IPS DF 4.7 (cell line): ENCODE measurements around the gene PRKG1.

Source experiments
- DNase-seq: peaks from one replicate; pipeline ENCODE4 v3.0.0-alpha.2; 2013; ENCODE audit warnings: low spot score; ENCODE audit errors: extremely low read depth

The PRKG1 gene

DNA sequence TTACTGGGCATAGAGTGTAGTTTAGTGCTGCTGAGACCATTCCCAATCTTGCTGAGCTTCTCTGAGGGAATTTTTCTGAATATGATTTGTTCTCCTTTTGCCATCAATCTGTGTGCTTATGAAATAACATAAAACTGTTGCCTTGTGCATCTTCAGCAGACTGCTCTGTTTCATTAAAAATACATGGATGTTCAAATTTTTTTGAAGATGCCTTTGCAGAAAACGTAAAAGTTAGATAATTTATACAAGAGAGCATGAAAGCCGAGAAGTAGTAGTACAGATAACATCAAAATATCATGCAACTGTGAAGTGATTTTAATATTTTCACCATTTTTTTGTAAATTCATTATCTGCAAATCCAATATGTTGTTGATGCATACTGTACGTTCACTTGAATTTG, 799.8 kb downstream of the PRKG1 start:
- no peak for DNase-seq

DNA sequence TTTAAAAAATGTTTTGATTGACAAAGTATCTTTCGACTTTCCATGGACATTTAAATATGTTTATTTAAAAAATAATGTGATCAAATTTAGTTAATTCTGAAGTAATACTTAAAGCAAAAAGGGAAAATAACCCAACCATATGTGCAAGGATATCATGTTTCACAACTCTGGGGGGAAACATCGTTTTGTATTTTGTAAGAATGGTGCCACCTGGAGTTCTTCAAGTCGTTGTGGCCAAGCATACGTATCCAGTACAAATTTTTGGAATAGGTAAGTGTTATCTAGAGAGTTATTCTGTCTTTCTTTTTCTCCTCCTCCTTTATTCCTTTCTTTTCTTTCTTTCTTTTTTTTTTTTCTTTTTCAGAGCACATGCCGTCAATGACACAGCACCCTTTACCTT, 801.3 kb downstream of the PRKG1 start:
- no peak for DNase-seq

DNA sequence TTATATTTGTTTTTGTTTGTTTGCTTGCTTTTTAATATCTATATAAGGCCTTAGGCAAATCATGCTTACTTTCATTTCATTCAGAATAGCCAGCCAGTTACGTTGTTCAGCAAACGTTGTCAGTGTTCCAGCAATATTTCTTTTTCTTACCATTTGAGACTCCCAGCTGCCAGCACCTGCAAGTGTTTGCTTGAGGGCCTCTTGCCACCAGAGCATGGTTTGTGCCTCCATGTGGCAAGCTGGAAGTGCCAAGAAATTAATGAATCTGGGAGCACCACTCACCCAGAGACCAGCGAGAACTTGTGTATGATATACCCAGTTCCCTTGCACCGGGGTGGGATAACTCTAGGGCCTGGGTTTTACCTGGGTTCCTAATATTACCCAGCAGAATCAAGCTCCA, 802.2 kb downstream of the PRKG1 start:
- no peak for DNase-seq

DNA sequence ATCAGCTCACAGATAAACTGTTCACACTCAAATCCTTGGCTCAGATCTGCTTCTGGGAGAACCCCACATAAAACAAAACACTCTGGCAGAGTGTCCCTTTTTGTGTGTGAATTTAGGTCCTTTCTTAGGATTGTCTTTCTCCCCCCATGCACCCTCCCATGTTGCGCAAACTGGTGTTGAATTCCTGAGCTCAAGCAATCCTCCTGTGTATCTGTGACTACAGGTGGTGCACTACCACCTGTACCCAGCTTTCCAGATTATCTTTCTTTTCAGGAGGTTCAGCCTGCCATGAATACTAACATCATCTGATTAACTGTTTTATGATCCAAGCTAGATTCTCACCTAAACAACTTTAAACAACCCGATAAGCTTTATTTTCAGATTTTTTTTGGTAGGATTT, 802.7 kb downstream of the PRKG1 start:
- DNase-seq, result no peak

DNA sequence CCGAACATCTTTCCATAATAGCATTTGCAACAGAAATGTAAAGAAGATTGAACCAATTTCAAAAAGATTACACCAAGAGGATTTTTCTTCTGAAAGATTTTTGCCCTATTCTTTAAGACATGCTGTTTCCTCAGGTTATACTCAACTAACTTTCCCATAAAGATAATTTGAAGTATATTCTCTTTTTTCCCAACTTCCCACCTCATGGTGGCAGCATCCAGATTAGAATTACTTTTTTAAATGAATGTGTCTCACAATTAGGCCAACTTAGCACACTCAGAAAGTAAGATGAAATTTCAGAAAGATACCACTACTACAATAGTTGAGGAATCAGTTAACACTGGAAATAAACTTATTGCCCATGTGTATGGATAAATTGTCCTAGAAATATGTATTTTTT, 803.3 kb downstream of the PRKG1 start:
- DNase-seq, result no peak

DNA sequence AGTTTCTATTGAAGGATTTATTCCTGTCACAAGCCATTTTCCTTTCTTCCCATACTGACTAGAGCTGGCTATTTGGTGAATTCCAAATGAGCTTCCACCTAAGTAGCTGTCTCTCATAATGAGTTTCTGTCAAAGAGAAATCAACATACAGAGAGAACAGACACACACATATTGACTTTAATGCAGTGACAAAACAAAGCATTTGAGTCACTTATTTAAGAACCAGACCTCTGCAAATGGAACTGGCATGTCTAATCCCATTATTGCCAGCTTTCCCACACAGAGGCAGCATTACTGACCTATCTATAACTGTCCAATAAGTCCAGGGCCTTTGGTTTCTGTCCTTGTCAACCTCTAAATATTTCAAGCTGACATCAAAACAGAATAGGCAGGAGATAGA, 804.4 kb downstream of the PRKG1 start:
- no peak for DNase-seq

DNA sequence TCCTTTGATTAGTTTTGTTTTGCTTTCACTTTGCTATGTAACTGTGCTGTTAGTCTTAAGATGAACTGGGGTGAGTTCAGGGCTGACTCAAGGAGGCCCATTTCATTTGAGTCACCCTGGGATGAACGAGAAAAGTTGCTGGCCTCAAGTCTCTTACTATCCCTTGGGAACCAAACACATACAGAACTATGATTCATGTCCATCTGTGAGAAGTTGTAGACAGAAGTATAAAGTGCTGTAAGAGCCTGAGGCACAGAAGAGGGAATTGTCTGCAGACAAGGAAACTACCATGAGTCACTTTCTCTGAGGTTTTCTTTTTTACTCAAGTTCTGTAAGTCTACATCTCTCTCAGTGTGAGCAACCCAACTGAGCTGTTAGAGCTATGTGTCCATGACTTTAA, 805.0 kb downstream of the PRKG1 start:
- DNase-seq, result no peak

DNA sequence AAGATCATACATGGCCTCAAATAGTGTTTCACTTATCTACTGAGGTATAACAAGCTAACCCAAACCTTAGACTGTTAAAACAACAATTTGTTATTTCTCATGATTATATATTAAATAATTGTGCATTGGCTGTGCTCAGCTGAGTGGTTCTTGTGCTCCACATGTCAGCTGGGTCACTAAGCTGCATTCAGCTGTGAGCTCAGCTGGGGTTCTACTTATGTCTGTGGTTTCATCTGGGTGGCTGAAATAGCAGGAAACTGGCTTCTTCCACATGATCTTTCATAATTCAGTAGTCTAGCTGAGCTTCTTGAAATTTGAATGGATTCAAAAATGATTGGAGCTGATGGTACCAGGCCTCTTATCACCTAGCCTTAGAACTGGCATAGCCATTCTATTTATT, 806.9 kb downstream of the PRKG1 start:
- DNase-seq, result no peak

DNA sequence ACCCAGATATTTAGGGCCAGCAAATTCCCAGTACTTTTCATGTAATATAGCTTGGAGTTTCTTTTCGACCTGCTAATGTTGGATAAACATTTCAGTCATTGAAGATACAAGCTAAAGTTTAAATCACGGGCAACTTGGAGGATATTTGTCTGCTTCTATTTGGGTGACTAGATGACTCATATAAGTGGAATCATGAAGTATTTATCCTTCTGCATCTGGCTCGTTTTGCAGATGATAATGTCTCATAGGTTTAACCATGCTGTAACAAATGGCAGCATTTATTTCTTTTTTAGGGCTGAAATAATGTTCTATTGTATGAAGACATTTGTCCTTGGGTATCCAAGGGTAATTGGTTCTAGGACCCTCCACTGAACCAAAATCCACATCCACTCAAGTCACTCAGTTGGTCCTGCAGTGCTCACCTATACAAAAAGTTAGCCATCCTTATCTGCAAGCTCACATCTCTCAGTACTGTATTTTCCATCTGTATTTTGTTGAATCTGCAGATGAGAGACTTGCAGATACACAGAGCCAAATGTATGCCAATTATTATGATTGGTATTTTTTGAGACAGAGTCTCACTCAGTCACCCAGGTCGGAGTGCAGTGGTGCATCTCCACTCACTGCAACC, 812.3 kb downstream of the PRKG1 start:
- DNase-seq, result no peak

DNA sequence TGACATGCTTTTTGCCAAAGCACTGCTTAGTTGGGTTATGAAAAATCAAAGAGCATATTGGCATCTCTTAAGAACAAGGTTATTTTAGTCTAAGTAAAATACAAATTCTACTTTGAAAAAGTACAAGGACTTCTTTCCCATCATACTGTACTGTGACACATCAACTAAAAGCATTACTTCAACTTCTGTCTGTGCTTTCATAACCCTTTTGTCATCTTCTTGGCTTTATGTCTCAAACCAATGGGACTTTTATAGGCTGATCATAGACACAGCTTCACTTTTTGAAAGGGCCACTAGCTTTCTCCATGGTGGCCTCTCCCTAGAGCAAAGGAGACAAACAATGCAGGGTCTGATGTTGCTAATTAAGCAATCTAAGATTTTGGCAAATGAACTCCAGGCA, 814.0 kb downstream of the PRKG1 start:
- DNase-seq, result no peak

DNA sequence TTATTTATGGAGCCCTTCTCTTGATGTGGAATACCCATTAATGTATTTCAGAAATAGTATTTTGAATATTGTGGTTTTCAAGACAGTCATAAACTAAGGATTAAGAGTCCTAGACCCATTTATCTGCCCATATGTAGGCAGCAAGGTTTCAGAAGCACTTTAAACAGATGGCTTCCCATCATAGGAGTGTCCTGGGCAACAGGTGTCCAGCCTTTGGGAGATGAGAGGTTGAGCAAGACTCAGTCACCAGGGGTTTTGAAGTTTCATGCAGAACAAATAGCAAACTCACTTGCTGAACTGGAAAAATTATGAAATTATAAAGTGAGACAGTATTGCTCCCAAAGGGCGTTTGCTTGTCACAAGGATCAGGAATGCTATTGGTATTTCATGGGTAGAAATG, 818.0 kb downstream of the PRKG1 start:
- DNase-seq, result no peak

DNA sequence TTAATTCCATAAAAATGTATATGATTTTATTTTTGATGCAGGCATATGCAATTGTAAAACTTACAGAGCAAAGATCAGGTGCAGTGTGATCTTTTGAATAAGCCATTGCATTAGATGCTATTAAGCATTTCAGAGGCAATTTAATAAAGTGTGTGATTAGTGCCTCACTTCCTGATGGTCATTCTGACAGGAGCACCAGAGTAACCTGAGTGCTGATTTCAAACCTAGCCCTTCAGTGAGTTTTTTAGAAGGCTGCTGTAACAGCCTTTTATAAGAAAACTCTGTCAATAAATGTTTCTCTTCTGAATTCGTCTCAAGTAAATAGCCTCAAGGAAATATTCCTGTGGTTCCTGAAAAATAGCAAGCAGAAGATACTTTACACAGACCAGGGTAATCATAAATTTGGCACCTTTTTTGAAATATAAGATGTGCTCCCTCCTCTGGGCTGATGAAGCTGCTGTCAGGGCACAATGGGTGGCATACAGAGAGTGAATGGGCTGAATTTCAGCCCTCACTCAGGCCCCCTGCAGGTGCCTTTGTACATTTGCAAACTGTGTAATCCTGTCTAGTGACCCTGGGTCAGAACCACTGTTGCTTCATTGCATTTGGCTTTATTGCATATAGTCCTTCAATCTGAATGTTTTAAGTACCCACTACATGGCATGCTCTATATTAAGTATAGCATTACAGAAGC, 818.8 kb downstream of the PRKG1 start:
- no peak for DNase-seq

DNA sequence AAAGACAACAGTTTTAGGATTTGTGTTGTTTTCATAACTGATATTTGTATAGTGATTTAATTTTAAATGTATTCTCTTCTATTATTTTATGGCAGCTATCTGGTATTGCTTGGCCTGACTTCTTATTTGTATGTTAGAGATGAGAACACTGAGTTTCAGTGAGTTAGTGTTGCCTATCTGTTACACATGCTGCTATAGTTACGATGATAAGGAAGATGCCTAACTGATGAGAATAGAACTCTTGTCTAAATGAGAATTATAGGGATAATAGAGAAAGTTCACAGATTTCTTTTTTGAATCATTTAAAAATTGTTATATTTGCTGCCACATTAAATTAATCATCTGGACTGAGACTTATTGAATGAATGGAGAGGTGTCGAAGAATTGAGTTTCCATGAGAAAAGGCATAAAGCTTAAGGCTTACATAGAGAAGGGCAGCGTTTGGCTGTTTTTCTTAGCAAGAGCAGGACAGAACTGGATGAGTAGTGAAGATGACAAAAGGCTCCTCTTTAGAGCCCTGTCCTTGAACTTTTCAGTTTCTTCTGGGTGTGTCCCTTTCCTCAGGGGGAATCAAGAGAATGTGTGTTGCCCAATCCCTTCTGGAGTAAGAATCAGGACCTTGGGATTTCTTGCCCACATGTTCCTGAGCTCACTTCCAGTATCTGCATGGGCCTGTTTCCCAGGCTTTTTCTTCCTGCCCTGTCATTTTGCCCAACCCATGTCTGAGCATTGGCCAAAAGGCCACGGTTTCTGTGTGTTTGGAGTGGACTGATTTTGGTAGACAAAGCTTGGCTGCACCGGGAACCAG, 820.7 kb downstream of the PRKG1 start:
- DNase-seq, result no peak

DNA sequence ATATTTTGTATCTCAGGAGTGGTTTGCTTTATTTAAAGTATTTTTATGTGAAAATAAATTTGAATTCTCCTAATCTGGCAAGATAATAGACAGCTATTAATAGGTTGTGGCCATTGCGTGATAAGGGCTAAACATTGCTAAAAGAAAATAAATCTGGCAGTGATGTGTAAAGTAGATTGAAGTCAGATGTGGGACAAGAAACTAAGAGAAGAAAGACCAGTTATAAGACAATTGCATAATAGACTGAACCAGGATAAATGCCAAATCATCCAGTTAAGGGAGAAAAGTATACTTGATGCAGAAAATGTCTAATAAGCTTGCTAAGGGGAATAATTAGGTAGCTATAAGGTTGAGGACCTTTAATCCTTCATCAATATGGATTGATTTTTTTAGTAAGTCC, 822.6 kb downstream of the PRKG1 start:
- no peak for DNase-seq

DNA sequence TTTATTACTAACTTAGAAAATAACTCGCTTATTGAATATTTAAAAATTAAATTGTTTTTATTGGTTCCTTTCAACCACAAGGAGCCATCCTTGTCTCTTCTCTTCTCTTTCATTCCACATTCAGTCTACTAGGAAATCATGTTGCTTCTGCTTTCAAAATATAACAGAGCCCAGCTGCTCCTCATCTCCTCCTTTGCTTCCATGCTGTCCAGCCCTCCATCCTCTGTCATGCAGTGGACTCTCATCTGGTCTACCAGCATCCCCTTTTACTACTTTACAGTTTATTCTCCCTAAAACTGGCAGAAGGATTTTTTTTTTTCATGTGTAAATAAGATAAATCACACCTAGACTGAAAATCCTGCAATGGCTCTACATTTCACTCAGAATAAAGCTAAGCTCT, 823.3 kb downstream of the PRKG1 start:
- DNase-seq, result no peak

DNA sequence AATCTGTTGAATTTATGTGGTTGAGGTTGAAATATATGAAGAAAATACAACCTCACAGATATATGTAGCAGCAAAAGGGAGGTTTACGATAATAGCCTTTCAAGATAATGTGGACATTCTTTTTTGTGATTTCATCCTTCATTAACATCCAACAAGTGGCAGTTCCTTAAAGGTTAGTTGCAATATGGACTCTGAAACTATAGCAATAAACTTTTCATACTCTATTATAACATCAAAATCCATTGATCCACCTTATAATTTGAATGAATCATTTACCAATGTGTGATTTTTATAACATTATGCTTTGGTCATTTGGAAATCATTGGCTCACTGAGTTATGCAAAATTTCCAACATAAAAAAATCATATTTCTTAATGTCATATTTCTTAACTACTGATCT, 825.9 kb downstream of the PRKG1 start:
- no peak for DNase-seq

DNA sequence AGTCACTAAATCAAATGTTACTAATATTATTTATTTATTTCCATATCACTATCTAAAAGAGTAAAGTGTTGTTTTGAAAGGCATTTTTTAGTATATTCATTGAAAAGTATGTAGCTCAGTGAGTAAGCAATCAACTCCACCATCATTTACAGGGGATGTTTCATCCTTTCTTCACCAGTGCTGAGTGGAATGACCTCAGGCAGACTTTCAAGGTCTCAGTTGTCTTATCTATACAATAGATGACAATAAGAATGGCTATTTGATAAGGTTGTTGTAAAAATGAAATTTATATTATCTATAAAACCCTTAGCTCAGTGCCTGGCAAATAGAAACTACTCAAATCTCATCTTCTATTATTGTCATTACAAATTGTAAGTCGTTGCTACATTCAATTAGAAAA, 829.4 kb downstream of the PRKG1 start:
- no peak for DNase-seq

DNA sequence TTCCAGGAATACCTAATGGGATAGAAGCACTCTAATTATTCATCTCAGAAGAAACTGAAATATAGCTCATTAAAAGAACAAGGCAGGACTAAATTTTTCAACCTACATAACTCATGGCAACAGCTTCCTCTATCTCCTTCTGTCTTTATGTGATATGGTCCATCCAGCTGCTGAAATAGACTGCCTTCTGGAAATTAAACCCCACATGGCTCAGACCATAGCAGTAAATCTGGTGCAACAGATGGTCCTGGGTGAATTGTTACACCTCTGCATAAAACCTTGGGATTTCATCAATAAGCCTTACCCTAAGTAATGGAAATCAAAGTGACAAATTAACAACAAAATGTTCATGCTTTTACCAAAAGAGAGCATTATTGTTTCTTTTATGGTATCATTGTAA, 830.7 kb downstream of the PRKG1 start:
- DNase-seq, result no peak

DNA sequence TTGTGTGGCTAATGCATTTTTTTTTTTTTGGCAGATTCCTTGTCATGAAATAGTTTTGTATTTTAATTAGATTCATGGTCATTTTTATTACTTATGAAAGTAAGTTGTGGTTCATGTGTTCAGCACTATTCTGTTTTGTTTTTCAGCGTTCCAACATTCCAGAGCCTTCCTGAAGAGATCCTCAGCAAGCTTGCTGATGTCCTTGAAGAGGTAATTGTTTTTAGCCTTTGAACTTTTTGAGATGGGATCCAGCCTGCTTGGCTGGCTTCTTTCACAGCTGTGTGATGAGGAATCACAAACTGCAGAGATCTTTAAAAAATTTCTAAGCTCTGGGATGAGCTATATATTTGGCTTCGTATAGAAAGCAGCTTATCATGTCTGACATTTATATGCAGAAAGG, 833.1 kb downstream of the PRKG1 start:
- no peak for DNase-seq

DNA sequence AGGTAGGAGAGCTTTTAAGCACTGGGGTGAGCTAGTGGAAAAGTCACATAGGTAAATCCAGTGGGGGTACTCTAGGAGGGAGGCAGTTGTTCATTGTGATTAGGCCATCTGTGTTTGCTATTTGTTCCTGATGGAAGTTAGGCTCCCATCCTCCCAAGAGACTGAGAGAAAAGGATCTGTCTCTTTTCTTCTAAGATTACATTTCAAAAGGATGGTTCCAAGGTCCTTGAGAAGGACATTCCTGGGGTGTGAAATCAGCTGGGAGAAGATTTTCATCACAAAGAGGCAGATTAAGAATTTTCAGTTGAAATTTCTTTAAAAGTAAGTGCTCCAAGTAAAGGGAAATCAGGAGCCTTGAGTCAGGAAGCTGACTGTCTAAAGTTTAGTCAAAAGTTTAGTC, 835.9 kb downstream of the PRKG1 start:
- peak; percentile 93 for DNase-seq

DNA sequence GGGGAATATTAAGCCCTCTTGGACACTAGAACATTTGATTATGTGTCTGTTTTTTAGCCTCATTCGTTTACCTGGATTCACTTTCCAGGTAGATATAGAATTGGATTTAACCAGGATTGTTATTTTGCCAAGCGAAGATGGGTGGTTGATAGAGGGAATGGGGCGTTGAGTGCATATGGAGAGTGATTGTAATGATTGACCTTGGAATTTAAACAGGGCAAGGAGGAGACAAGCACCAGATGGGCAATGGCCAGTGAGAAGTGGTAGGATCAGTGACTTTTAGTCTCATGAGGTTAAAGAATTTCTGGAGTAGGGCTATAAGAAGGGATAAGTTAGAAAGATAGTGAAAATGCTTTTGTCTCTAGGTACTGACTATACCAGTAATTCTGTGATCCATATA, 836.3 kb downstream of the PRKG1 start:
- DNase-seq, result no peak

DNA sequence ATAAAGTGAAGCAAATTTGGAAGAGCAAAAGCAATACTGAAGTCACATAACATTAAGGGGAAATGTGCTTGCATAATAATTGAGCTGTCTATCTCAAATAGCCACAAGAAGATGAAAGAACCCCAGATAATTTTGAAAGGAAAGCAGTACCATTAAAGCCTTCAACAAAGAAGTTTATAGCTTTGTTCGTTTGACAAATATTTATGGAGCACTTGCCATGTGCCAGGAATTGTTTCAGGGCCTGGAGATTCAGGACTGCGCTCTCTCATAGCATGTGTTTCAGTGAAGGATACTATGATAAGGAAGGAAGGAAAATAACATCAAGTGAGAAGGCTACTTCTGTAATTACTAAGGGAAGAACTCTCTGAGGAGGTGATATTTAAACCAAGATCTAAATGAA, 837.4 kb downstream of the PRKG1 start:
- no peak for DNase-seq

DNA sequence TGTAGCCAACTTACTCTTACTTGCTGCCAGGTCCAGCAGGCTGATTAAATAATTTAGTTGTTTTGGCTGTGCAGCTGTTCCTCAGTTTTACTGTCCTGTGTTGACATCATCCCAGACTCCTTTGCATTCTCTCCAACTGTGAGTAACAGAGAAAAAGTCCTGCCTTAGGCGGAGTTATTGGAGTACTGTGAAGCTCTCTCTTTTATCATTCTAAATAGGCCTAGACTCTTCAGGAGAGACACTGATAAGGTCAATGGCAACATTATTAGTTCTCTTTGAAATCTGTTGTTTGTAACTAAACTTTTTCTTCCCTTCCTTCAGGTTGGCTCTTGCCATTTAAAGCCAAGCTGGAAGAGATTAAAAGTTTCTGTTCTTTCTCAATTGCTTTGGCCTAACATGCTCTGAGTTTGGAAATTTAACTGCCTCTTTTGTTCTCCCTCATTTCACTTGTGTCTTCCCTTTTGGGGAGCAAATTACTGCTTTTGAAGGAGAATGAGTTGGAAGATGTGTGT, 840.8 kb downstream of the PRKG1 start:
- DNase-seq, result peak; percentile 38
